ENCODE data around the gene HINFP. TPM values are rescaled to one million over a fixed set of nuclear protein-coding genes. Genes with fewer than 3 reads are reported as not detected.

Gene HINFP
- total RNA-seq, 3 donors from 2014 or later, result 17.9 to 29.6 (median 29.2) TPM

- Histone ChIP-seq H3K36me3 (no peaks in the 10 kb centered on the region), H3K9me3 (no peaks in the 10 kb centered on the region), H3K27me3 (no peaks in the 10 kb centered on the region), H3K27ac (no peak overlapping the region), H3K4me3 (no peak overlapping the region), H3K4me1 (peaks cover 10 to 13% of the 10 kb centered on the region in 2 donors)
- no peak for DNase-seq (ENCODE audit: low spot score in 2 of 2)
- intact Hi-C loops (cut with DNase I; ENCODE audit: low total_unique reads), result no loop called here
- TF ChIP-seq POLR2AphosphoS5 (IDR thresholded peaks at IDR 0.05), result no peak
- no peak for TF ChIP-seq POLR2A (IDR thresholded peaks at IDR 0.05)
- no peak for TF ChIP-seq CTCF (IDR thresholded peaks at IDR 0.05)
Measured at GRCh38 chr11:119089319-119089718, 32.1 kb upstream of the HINFP start.

- Histone ChIP-seq H3K4me3 (no peak overlapping the region), H3K27ac (no peak overlapping the region), H3K4me1 (peaks cover 6% of the 10 kb centered on the region in 2 donors), H3K36me3 (no peaks in the 10 kb centered on the region), H3K9me3 (no peaks in the 10 kb centered on the region), H3K27me3 (no peaks in the 10 kb centered on the region)
- no peak for TF ChIP-seq POLR2AphosphoS5 (IDR thresholded peaks at IDR 0.05)
- TF ChIP-seq CTCF (IDR thresholded peaks at IDR 0.05), result no peak
- no peak for TF ChIP-seq POLR2A (IDR thresholded peaks at IDR 0.05)
- DNase-seq (ENCODE audit: low spot score in 2 of 2), result no peak
- intact Hi-C loops (cut with DNase I; ENCODE audit: low total_unique reads), result no loop called here
Measured at GRCh38 chr11:119091178-119091577, 30.2 kb upstream of the HINFP start.

- no peak overlapping the region for H3K4me3 ChIP-seq
- intact Hi-C loops (cut with DNase I; ENCODE audit: low total_unique reads), result no loop called here
- H3K27ac ChIP-seq, result no peak overlapping the region
- no peaks in the 10 kb centered on the region for H3K9me3 ChIP-seq
- H3K36me3 ChIP-seq, result peaks cover 3% of the 10 kb centered on the region
- no peak for TF ChIP-seq CTCF (IDR thresholded peaks at IDR 0.05)
- no peak for TF ChIP-seq POLR2A (IDR thresholded peaks at IDR 0.05)
- no peak for TF ChIP-seq POLR2AphosphoS5 (IDR thresholded peaks at IDR 0.05)
- peaks cover 6% of the 10 kb centered on the region in 2 donors for H3K4me1 ChIP-seq
- DNase-seq (ENCODE audit: low spot score in 2 of 2), result no peak
- no peaks in the 10 kb centered on the region for H3K27me3 ChIP-seq
Measured at GRCh38 chr11:119091966-119092879, 29.2 kb upstream of the HINFP start.

- H3K36me3 ChIP-seq, result peaks cover 11% of the 10 kb centered on the region
- DNase-seq (ENCODE audit: low spot score in 2 of 2), result peak in 1 of 2 donors; percentile 41
- no peaks in the 10 kb centered on the region for H3K9me3 ChIP-seq
- H3K27ac ChIP-seq, result peak overlapping the region; percentile 4 to 92
- H3K27me3 ChIP-seq, result no peaks in the 10 kb centered on the region
- intact Hi-C loops (cut with DNase I; ENCODE audit: low total_unique reads), result no loop called here
- TF ChIP-seq POLR2A (IDR thresholded peaks at IDR 0.05) (no peak), POLR2AphosphoS5 (IDR thresholded peaks at IDR 0.05) (no peak), CTCF (IDR thresholded peaks at IDR 0.05) (no peak)
- peaks cover 6% of the 10 kb centered on the region in 2 donors for H3K4me1 ChIP-seq
- peak overlapping the region; percentile 62 to 93 (median 71) for H3K4me3 ChIP-seq
Measured at GRCh38 chr11:119092880-119093842, 28.2 kb upstream of the HINFP start.

Measured in breast epithelium (tissue), 4 donors.